Loucy (cell line): ENCODE results near the gene USP31.

Experiments
- H2AFZ ChIP-seq: fragments of 200-600 bp; sonication (generic); 2 replicates; pipeline ENCODE4 v1.6.0; 2016; ENCODE audit warnings: antibody characterized with exemption, mild to moderate bottlenecking, low read length, moderate library complexity
- H3F3A ChIP-seq: fragments of 200-600 bp; 2 replicates; pipeline ENCODE4 v1.6.0; 2016; ENCODE audit warnings: antibody characterized with exemption, low read depth, mild to moderate bottlenecking
- H3K27me3 ChIP-seq: fragments of 200-600 bp; sonication (generic); 2 replicates; pipeline ENCODE4 v1.6.1; 2014; ENCODE audit warnings: low read length, mild to moderate bottlenecking; ENCODE audit not compliant: insufficient read depth, poor library complexity, severe bottlenecking
- H3K36me3 ChIP-seq: fragments of 200-600 bp; sonication (generic); 2 replicates; pipeline ENCODE4 v1.6.1; 2016; ENCODE audit warnings: low read length; ENCODE audit not compliant: insufficient read depth
- H3K4me1 ChIP-seq: fragments of 200-600 bp; sonication (generic); 2 replicates; pipeline ENCODE4 v1.5.1; 2014; ENCODE audit warnings: low read length, mild to moderate bottlenecking; ENCODE audit not compliant: insufficient read depth, poor library complexity, severe bottlenecking
- H3K4me2 ChIP-seq: fragments of 200-600 bp; sonication (generic); 2 replicates; pipeline ENCODE4 v1.6.0; 2014; ENCODE audit warnings: antibody characterized with exemption, low read length, low read depth, mild to moderate bottlenecking; ENCODE audit not compliant: poor library complexity, severe bottlenecking
- H3K4me3 ChIP-seq: fragments of 200-600 bp; sonication (generic); 2 replicates; pipeline ENCODE4 v1.5.1; 2014; ENCODE audit warnings: low read length, mild to moderate bottlenecking, mixed read lengths; ENCODE audit not compliant: poor library complexity, severe bottlenecking
- H3K79me2 ChIP-seq: fragments of 200-600 bp; sonication (generic); 2 replicates; pipeline ENCODE4 v1.6.1; 2014; ENCODE audit warnings: low read length; ENCODE audit not compliant: insufficient read depth
- H3K9ac ChIP-seq: fragments of 200-600 bp; sonication (generic); 2 replicates; pipeline ENCODE4 v1.6.0; 2014; ENCODE audit warnings: mild to moderate bottlenecking, low read depth, low read length, moderate library complexity; ENCODE audit not compliant: poor library complexity, severe bottlenecking
- H3K9me2 ChIP-seq: fragments of 200-600 bp; sonication (generic); replicated peaks from 2 replicates; pipeline ENCODE4 v1.6.1; 2016; ENCODE audit warnings: low read depth, low read length, mixed read lengths
- H3K9me3 ChIP-seq: fragments of 200-600 bp; sonication (generic); 2 replicates; pipeline ENCODE4 v1.6.1; 2014; ENCODE audit warnings: mild to moderate bottlenecking, antibody characterized with exemption, low read length, low read depth; ENCODE audit not compliant: insufficient read depth
- H4K20me1 ChIP-seq: fragments of 200-600 bp; sonication (generic); 2 replicates; pipeline ENCODE4 v1.6.0; 2014; ENCODE audit warnings: antibody characterized with exemption, low read length, mild to moderate bottlenecking; ENCODE audit not compliant: insufficient read depth, poor library complexity, severe bottlenecking
- EZH2phosphoT487 ChIP-seq: fragments of 200-600 bp; IDR thresholded peaks from 2 replicates; pipeline ENCODE4 v1.6.1; 2018; ENCODE audit warnings: antibody characterized with exemption, mild to moderate bottlenecking, moderate library complexity, borderline replicate concordance
- TF ChIP-seq, protein P1 (sequence below): fragments of 200-600 bp; sonication (generic); conservative IDR thresholded peaks from 2 replicates; pipeline ENCODE4 v1.5.1; 2014; ENCODE audit warnings: mild to moderate bottlenecking, antibody characterized with exemption, low read length

The USP31 gene, protein sequence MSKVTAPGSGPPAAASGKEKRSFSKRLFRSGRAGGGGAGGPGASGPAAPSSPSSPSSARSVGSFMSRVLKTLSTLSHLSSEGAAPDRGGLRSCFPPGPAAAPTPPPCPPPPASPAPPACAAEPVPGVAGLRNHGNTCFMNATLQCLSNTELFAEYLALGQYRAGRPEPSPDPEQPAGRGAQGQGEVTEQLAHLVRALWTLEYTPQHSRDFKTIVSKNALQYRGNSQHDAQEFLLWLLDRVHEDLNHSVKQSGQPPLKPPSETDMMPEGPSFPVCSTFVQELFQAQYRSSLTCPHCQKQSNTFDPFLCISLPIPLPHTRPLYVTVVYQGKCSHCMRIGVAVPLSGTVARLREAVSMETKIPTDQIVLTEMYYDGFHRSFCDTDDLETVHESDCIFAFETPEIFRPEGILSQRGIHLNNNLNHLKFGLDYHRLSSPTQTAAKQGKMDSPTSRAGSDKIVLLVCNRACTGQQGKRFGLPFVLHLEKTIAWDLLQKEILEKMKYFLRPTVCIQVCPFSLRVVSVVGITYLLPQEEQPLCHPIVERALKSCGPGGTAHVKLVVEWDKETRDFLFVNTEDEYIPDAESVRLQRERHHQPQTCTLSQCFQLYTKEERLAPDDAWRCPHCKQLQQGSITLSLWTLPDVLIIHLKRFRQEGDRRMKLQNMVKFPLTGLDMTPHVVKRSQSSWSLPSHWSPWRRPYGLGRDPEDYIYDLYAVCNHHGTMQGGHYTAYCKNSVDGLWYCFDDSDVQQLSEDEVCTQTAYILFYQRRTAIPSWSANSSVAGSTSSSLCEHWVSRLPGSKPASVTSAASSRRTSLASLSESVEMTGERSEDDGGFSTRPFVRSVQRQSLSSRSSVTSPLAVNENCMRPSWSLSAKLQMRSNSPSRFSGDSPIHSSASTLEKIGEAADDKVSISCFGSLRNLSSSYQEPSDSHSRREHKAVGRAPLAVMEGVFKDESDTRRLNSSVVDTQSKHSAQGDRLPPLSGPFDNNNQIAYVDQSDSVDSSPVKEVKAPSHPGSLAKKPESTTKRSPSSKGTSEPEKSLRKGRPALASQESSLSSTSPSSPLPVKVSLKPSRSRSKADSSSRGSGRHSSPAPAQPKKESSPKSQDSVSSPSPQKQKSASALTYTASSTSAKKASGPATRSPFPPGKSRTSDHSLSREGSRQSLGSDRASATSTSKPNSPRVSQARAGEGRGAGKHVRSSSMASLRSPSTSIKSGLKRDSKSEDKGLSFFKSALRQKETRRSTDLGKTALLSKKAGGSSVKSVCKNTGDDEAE (N-terminal part only)

GRCh38 chr16:23149267-23149992, at the start of gene USP31:
Gene USP31 (minus strand): TSS chr16:23149452. CDS start chr16:23149270, 182 bp downstream.
- TF ChIP-seq, protein P1, sequence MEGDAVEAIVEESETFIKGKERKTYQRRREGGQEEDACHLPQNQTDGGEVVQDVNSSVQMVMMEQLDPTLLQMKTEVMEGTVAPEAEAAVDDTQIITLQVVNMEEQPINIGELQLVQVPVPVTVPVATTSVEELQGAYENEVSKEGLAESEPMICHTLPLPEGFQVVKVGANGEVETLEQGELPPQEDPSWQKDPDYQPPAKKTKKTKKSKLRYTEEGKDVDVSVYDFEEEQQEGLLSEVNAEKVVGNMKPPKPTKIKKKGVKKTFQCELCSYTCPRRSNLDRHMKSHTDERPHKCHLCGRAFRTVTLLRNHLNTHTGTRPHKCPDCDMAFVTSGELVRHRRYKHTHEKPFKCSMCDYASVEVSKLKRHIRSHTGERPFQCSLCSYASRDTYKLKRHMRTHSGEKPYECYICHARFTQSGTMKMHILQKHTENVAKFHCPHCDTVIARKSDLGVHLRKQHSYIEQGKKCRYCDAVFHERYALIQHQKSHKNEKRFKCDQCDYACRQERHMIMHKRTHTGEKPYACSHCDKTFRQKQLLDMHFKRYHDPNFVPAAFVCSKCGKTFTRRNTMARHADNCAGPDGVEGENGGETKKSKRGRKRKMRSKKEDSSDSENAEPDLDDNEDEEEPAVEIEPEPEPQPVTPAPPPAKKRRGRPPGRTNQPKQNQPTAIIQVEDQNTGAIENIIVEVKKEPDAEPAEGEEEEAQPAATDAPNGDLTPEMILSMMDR, result no peak
- no peak for TF ChIP-seq EZH2phosphoT487
- Histone ChIP-seq H3K27me3 (no peaks in the 10 kb centered on the region), H3K9me2 (no peaks in the 10 kb centered on the region), H3K4me2 (peak within 1 kb of the TSS; percentile 91), H4K20me1 (peaks cover 10% of the 10 kb centered on the region), H3K36me3 (no peaks in the 10 kb centered on the region), H3K4me3 (peak within 1 kb of the TSS; percentile 79), H3F3A (no peaks in the 10 kb centered on the region), H3K9ac (peak within 1 kb of the TSS; percentile 66), H3K4me1 (peaks cover 29% of the 10 kb centered on the region), H3K9me3 (no peaks in the 10 kb centered on the region), H2AFZ (peak within 1 kb of the TSS; percentile 99), H3K79me2 (peaks cover 28% of the 10 kb centered on the region)

GRCh38 chr16:23196539-23196938, 47.3 kb upstream of the USP31 start:
- H3K4me1 ChIP-seq, result no peaks in the 10 kb centered on the region
- no peak overlapping the region for H3K4me3 ChIP-seq
- H3F3A ChIP-seq, result no peaks in the 10 kb centered on the region
- no peaks in the 10 kb centered on the region for H3K36me3 ChIP-seq
- H3K27me3 ChIP-seq, result no peaks in the 10 kb centered on the region
- H3K9me2 ChIP-seq, result no peaks in the 10 kb centered on the region
- H4K20me1 ChIP-seq, result no peaks in the 10 kb centered on the region
- no peak overlapping the region for H2AFZ ChIP-seq
- H3K9me3 ChIP-seq, result no peaks in the 10 kb centered on the region
- H3K9ac ChIP-seq, result no peak overlapping the region
- no peaks in the 10 kb centered on the region for H3K79me2 ChIP-seq
- no peak overlapping the region for H3K4me2 ChIP-seq
- TF ChIP-seq, protein P1, result no peak
- TF ChIP-seq EZH2phosphoT487, result no peak
